ENCODE measurements around the gene TFR2. TPM values are rescaled to one million over a fixed set of nuclear protein-coding genes. Genes with fewer than 3 reads are reported as not detected.
A peak's percentile ranks its signal among the peaks of the same experiment; 100 is the strongest.

TFR2 gene
- total and polyA plus RNA-seq, 9 of the 15 experiments (the other 6 are each of a cell fraction or from before 2014, with no cell fraction given), result 3.8 to 123 (median 51.1) TPM

- 6% methylated on average over 20 of the region's 20 CpGs for WGBS (ENCODE audit: insufficient coverage, low coverage, missing lambda C conversion rate)
- Histone ChIP-seq H4K20me1 (replicated peaks; ENCODE audit: control insufficient read depth, insufficient read depth, low read length) (peaks cover 24% of the 10 kb centered on the region), H2AFZ (ENCODE audit: low read depth, low read length) (0 out of 2 replicates have a peak overlapping the region, but pooled peaks have one; percentile 63), H3K4me1 (replicated peaks in 1 of 2; ENCODE audit: control insufficient read depth in 2 of 2, insufficient read depth in 2 of 2, low read length in 2 of 2) (peaks cover 26 to 65% of the 10 kb centered on the region in 2 experiments), H3K27ac (ENCODE audit: extremely low read depth, low read depth, low read length) (peak overlapping the region; percentile 88), H3K9me1 (ENCODE audit: control insufficient read depth, insufficient read depth, low read length) (peaks cover 12% of the 10 kb centered on the region), H3K36me3 (ENCODE audit: control insufficient read depth, insufficient read depth, low read length) (peaks cover 44% of the 10 kb centered on the region), H3K9me3 (replicated peaks; ENCODE audit: control insufficient read depth, insufficient read depth, low read depth, low read length) (no peaks in the 10 kb centered on the region), H3K4me2 (ENCODE audit: insufficient read depth, low read length) (peak overlapping the region; percentile 90), H3K4me3 (peak overlapping the region; percentile 75), H3K9ac (ENCODE audit: insufficient read depth in 1 of 2, low read depth in 2 of 2, low read length in 2 of 2) (peak overlapping the region; percentile 90 to 97), H3K27me3 (ENCODE audit: control insufficient read depth in 2 of 2, insufficient read depth in 2 of 2, low read length in 2 of 2) (no peaks in the 10 kb centered on the region), H3K79me2 (ENCODE audit: control insufficient read depth, insufficient read depth, low read length) (peaks cover 31% of the 10 kb centered on the region)
- TSS peak; percentile 49 for BruUV-seq (replicated peaks)
- POLR2A ChIA-PET, result interaction anchor here (0.6 to 3.5 kb wide), 22 partner anchors 8 to 1853 kb away, joined by 3 to 27 read pairs (median 4); partner anchors contain the start of genes MEPCE, MOSPD3, POP7 and ZCWPW1
- no peak for ATAC-seq
- CTCF ChIA-PET (ENCODE audit: low intra/inter-chr PET ratio), result no interaction called here
- in situ Hi-C loops (cut with MboI), result no loop called here
- peak; percentile 66 to 75 (median 72) for DNase-seq (ENCODE audit: extremely low read depth in 1 of 4, low spot score in 3 of 4)
- FAIRE-seq, result peak; percentile 78
- intact Hi-C loops (cut with micrococcal nuclease), result no loop called here
- no peak for TF ChIP-seq ZNF121 (CRISPR knock-in tag; conservative IDR thresholded peaks at IDR 0.05)
- no peak for TF ChIP-seq NCOA2 (IDR thresholded peaks at IDR 0.05; ENCODE audit: partially characterized antibody in 2 of 2)
- TF ChIP-seq MECOM (CRISPR knock-in tag; IDR thresholded peaks at IDR 0.05), result no peak
- TF ChIP-seq ZBTB5 (IDR thresholded peaks at IDR 0.05), result no peak
- no peak for TF ChIP-seq NCOR1 (IDR thresholded peaks at IDR 0.05)
- no peak for TF ChIP-seq ZNF398 (CRISPR knock-in tag; IDR thresholded peaks at IDR 0.05)
- TF ChIP-seq CREM (IDR thresholded peaks at IDR 0.05; ENCODE audit: low read depth), result peak; percentile 81
- no peak for TF ChIP-seq GATA2 (CRISPR knock-in tag; IDR thresholded peaks at IDR 0.05)
- no peak for TF ChIP-seq RNF2 (IDR thresholded peaks at IDR 0.05)
- peak; percentile 34 for TF ChIP-seq CXXC5 (CRISPR knock-in tag; IDR thresholded peaks at IDR 0.05)
- no peak for TF ChIP-seq MCM3 (IDR thresholded peaks at IDR 0.05)
- TF ChIP-seq, protein P1, sequence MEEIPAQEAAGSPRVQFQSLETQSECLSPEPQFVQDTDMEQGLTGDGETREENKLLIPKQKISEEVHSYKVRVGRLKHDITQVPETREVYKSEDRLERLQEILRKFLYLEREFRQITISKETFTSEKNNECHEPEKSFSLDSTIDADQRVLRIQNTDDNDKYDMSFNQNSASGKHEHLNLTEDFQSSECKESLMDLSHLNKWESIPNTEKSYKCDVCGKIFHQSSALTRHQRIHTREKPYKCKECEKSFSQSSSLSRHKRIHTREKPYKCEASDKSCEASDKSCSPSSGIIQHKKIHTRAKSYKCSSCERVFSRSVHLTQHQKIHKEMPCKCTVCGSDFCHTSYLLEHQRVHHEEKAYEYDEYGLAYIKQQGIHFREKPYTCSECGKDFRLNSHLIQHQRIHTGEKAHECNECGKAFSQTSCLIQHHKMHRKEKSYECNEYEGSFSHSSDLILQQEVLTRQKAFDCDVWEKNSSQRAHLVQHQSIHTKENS (CRISPR knock-in tag; IDR thresholded peaks at IDR 0.05), result no peak
- TF ChIP-seq STAT5B (CRISPR knock-in tag; IDR thresholded peaks at IDR 0.05), result no peak
- no peak for TF ChIP-seq ZNF561 (CRISPR knock-in tag; conservative IDR thresholded peaks at IDR 0.05)
- TF ChIP-seq RFX7 (CRISPR knock-in tag; IDR thresholded peaks at IDR 0.05), result no peak
Observed at GRCh38 chr7:100584683-100585510, 56.5 kb downstream of the TFR2 start.

Data from K562 (cell line).